Hypothalamus (tissue), 51 donors: ENCODE data around the gene CDH19.
"Not testable (repeated sequence)": the region's sequence is repeated elsewhere in the genome, so short reads cannot be mapped to it uniquely, and the experiment has no call there.

Source experiments
- DNase-seq, 51 donors: peaks; one replicate each; lab custom pipeline; 2025; lab: John Stamatoyannopoulos, UW

The CDH19 gene

GRCh38 chr18:66466184-66466583, 137.7 kb downstream of the CDH19 start:
- DNase-seq: not testable (repeated sequence)

- no peak for DNase-seq
Observed at GRCh38 chr18:66461344-66461743, 142.5 kb downstream of the CDH19 start.

GRCh38 chr18:66457245-66457644, 146.6 kb downstream of the CDH19 start:
- DNase-seq: no peak
